OCI-LY7 (cell line): ENCODE results near the gene TRIM61. TPM values are rescaled to one million over a fixed set of nuclear protein-coding genes. Genes with fewer than 3 reads are reported as not detected.
"Not testable (repeated sequence)": the region's sequence is repeated elsewhere in the genome, so short reads cannot be mapped to it uniquely, and the experiment has no call there.

ENCODE experiments used
- BruUV-seq: library from RNA; stranded (reverse); fragments of 400-500 nt; replicated peaks from 2 replicates; lab custom pipeline; 2021; lab: Mats Ljungman, UMichigan
- CTCF ChIA-PET: fragments of 300-600 bp; sonication (Branson Sonifier 250); formaldehyde crosslinking; loops from one replicate; lab custom pipeline; 2022; ENCODE audit warnings: antibody characterized with exemption; ENCODE audit not compliant: unreplicated experiment; lab: Charles Lee
- POLR2A ChIA-PET: fragments of 300-600 bp; sonication (Branson Sonifier 250); formaldehyde crosslinking; loops from one replicate; lab custom pipeline; 2022; ENCODE audit warnings: antibody characterized with exemption; lab: Charles Lee
- DNase-seq: peaks from one replicate; pipeline ENCODE4 v3.0.0-alpha.2; 2015; ENCODE audit warnings: low spot score
- H2AFZ ChIP-seq: fragments of 200-600 bp; sonication (generic), shearing (Covaris generic); 2 replicates; pipeline ENCODE4 v1.6.1; 2014; ENCODE audit warnings: mild to moderate bottlenecking, antibody characterized with exemption, low read length, moderate library complexity
- H3K27ac ChIP-seq: fragments of 200-600 bp; sonication (generic); 2 replicates; pipeline ENCODE4 v1.5.1; 2014; ENCODE audit warnings: mixed run types, low read depth, mild to moderate bottlenecking, moderate library complexity, low read length, inconsistent platforms; ENCODE audit not compliant: poor library complexity, severe bottlenecking
- H3K36me3 ChIP-seq: fragments of 200-600 bp; sonication (generic); 2 replicates; pipeline ENCODE4 v1.6.1; 2014; ENCODE audit warnings: mild to moderate bottlenecking, antibody characterized with exemption, low read length, moderate library complexity, mixed read lengths; ENCODE audit not compliant: insufficient read depth
- H3K4me1 ChIP-seq: fragments of 200-600 bp; sonication (generic); 2 replicates; pipeline ENCODE4 v1.5.1; 2014; ENCODE audit warnings: mild to moderate bottlenecking, low read length; ENCODE audit not compliant: insufficient read depth, poor library complexity, severe bottlenecking
- H3K4me2 ChIP-seq: fragments of 200-600 bp; sonication (generic); 2 replicates; pipeline ENCODE4 v1.6.1; 2014; ENCODE audit warnings: mild to moderate bottlenecking, low read length
- H3K4me3 ChIP-seq: fragments of 200-600 bp; sonication (generic); 2 replicates; pipeline ENCODE4 v1.5.1; 2014; ENCODE audit warnings: mild to moderate bottlenecking, low read depth, low read length; ENCODE audit not compliant: poor library complexity, severe bottlenecking
- H3K79me2 ChIP-seq: fragments of 200-600 bp; sonication (generic); 2 replicates; pipeline ENCODE4 v1.6.1; 2016; ENCODE audit warnings: low read depth, mild to moderate bottlenecking, low read length, moderate library complexity, mixed read lengths; ENCODE audit not compliant: insufficient read depth
- H3K9me2 ChIP-seq: fragments of 200-600 bp; sonication (generic); 2 replicates; pipeline ENCODE4 v1.6.1; 2016; ENCODE audit warnings: mild to moderate bottlenecking, low read length, mixed read lengths; ENCODE audit not compliant: insufficient read depth
- H3K9me3 ChIP-seq: fragments of 200-600 bp; sonication (generic); 2 replicates; pipeline ENCODE4 v1.6.1; 2014; ENCODE audit warnings: mild to moderate bottlenecking, mixed run types, low read length, mixed read lengths
- H4K20me1 ChIP-seq: fragments of 200-600 bp; sonication (generic); 2 replicates; pipeline ENCODE4 v1.6.1; 2014; ENCODE audit warnings: mild to moderate bottlenecking, antibody characterized with exemption, low read length, moderate library complexity, mixed read lengths; ENCODE audit not compliant: insufficient read depth
- CTCF ChIP-seq: fragments of 200-600 bp; sonication (generic); conservative IDR thresholded peaks from 2 replicates; pipeline ENCODE4 v1.5.1; 2014; ENCODE audit warnings: mild to moderate bottlenecking, antibody characterized with exemption, low read length, moderate library complexity, mixed read lengths
- EZH2phosphoT487 ChIP-seq: fragments of 200-600 bp; sonication (generic); IDR thresholded peaks from 2 replicates; pipeline ENCODE4 v1.6.1; 2018; ENCODE audit warnings: low read depth, borderline replicate concordance, mild to moderate bottlenecking, mixed run types, antibody characterized with exemption, low read length, moderate library complexity, mixed read lengths
- intact Hi-C: fragments of 100-400 bp; cut with micrococcal nuclease; formaldehyde crosslinking; loops from one replicate; pipeline ENCODE4 v1.10.0; 2022; ENCODE audit not compliant: unreplicated experiment
- total RNA-seq, 2 experiments: library from RNA; depleted of rRNA in 1 of 2; stranded (reverse); fragments of >200 nt in 1 of 2; shearing (Covaris generic) in 1 of 2; gene quantifications; 2 replicates each; pipeline ENCODE4 v1.2.3, GENCODE V29; 2014 to 2022

The TRIM61 gene
- total RNA-seq, 2 experiments from 2014 or later = 3.1 to 5.2 TPM

- intact Hi-C loops, DNase-seq, H3K4me2 ChIP-seq, H2AFZ ChIP-seq, H3K4me3 ChIP-seq, H3K4me1 ChIP-seq, H3K9me2 ChIP-seq, POLR2A ChIA-PET, H3K36me3 ChIP-seq, H4K20me1 ChIP-seq, BruUV-seq, H3K9me3 ChIP-seq, H3K27ac ChIP-seq, CTCF ChIA-PET, H3K79me2 ChIP-seq: not testable (repeated sequence)
These were observed 21.1 kb upstream of the TRIM61 start for GRCh38 chr4:164998526-164999080.

- intact Hi-C loops = loop anchor here (2.0 kb wide), 1 partner anchor 219 kb away; no protein-coding TSS in a partner anchor
- DNase-seq = no peak
- no peaks in the 10 kb centered on the region for H3K9me3 ChIP-seq
- no peak overlapping the region for H2AFZ ChIP-seq
- H3K27ac ChIP-seq = no peak overlapping the region
- H3K4me2 ChIP-seq = no peak overlapping the region
- CTCF ChIA-PET = no interaction called here
- H3K4me1 ChIP-seq = no peaks in the 10 kb centered on the region
- BruUV-seq = no TSS peak
- H3K36me3 ChIP-seq = no peaks in the 10 kb centered on the region
- no peaks in the 10 kb centered on the region for H3K9me2 ChIP-seq
- H3K79me2 ChIP-seq = no peaks in the 10 kb centered on the region
- POLR2A ChIA-PET = no interaction called here
- H4K20me1 ChIP-seq = no peaks in the 10 kb centered on the region
- H3K4me3 ChIP-seq = no peak overlapping the region
- TF ChIP-seq CTCF = no peak
- no peak for TF ChIP-seq EZH2phosphoT487
These were observed 20.5 kb upstream of the TRIM61 start for GRCh38 chr4:164997941-164998340.

GRCh38 chr4:164997324-164997723 lies 19.9 kb upstream of the TRIM61 start:
- Histone ChIP-seq H3K4me1 (no peaks in the 10 kb centered on the region), H3K9me3 (no peaks in the 10 kb centered on the region), H3K4me2 (no peak overlapping the region), H3K9me2 (no peaks in the 10 kb centered on the region), H3K79me2 (no peaks in the 10 kb centered on the region), H3K27ac (no peak overlapping the region), H3K4me3 (no peak overlapping the region), H2AFZ (no peak overlapping the region), H3K36me3 (no peaks in the 10 kb centered on the region), H4K20me1 (no peaks in the 10 kb centered on the region)
- DNase-seq = peak; percentile 20
- no TSS peak for BruUV-seq
- TF ChIP-seq CTCF (peak; percentile 68), EZH2phosphoT487 (no peak)
- intact Hi-C loops = loop anchor here (2.0 kb wide), 1 partner anchor 219 kb away; no protein-coding TSS in a partner anchor
- POLR2A ChIA-PET = no interaction called here
- CTCF ChIA-PET = no interaction called here

- H3K9me3 ChIP-seq, H3K79me2 ChIP-seq, H3K9me2 ChIP-seq, H2AFZ ChIP-seq, H3K4me1 ChIP-seq, POLR2A ChIA-PET, CTCF ChIA-PET, H3K4me3 ChIP-seq, BruUV-seq, H4K20me1 ChIP-seq, H3K4me2 ChIP-seq, DNase-seq, H3K36me3 ChIP-seq, H3K27ac ChIP-seq: not testable (repeated sequence)
- intact Hi-C loops = loop anchor here (2.0 kb wide), 1 partner anchor 217 kb away; no protein-coding TSS in a partner anchor
These were observed 18.7 kb upstream of the TRIM61 start for GRCh38 chr4:164996123-164996522.

- intact Hi-C loops, H3K4me1 ChIP-seq, CTCF ChIA-PET, H3K4me3 ChIP-seq, H3K27ac ChIP-seq, H3K9me3 ChIP-seq, H3K36me3 ChIP-seq, H4K20me1 ChIP-seq, H2AFZ ChIP-seq, H3K79me2 ChIP-seq, H3K4me2 ChIP-seq, POLR2A ChIA-PET, DNase-seq, BruUV-seq, H3K9me2 ChIP-seq: not testable (repeated sequence)
These were observed 13.3 kb upstream of the TRIM61 start for GRCh38 chr4:164990786-164991185.
